ENCODE data around the gene ACTG1. TPM values are rescaled to one million over a fixed set of nuclear protein-coding genes. Genes with fewer than 3 reads are reported as not detected.

ACTG1 gene
- total and polyA plus RNA-seq, 2 donors (not counting 1 experiment from before 2014, with no cell fraction given), result 803 to 1,677 TPM

DNA sequence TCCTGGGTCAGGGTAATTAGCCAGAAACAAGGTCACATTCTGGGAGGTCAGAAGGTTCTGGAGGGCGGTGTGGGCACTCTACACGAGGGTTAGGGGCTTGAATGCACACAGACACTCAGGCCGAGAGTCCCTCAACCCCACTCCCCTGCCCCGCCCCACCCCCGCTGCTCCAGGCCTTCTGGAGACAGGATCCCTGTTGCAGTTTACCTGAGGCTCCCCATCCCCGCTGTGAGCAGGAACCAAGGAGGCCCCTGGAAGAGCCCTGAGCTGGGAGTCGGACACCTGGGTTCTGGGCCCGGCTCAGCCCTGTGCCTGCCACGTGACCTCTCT, 4.4 kb upstream of the ACTG1 start:
- H3K9ac ChIP-seq (ENCODE audit: low read length), result peak overlapping the region; percentile 87
- ChIA-PET CTCF (interaction anchor here (2.6 to 7.3 kb wide), 5 partner anchors 21 to 84 kb away, joined by 11 to 75 read pairs (median 25); partner anchors contain the start of gene FAAP100), POLR2A (interaction anchor here (0.7 to 4.8 kb wide), 6 partner anchors 16 to 397 kb away, joined by 5 to 33 read pairs (median 10); partner anchors contain the start of gene FAAP100)
- peak overlapping the region; percentile 98 for H3K4me3 Mint-ChIP-seq
- peaks cover 52% of the 10 kb centered on the region for H3K79me2 ChIP-seq (ENCODE audit: control insufficient read depth, insufficient read depth, low read length)
- H2AFZ ChIP-seq (ENCODE audit: insufficient read depth, low read depth, low read length, poor library complexity, severe bottlenecking), result peak overlapping the region; percentile 56
- peaks cover 37 to 56% of the 10 kb centered on the region in 2 donors for H3K4me1 ChIP-seq (ENCODE audit: control insufficient read depth in 2 of 2, insufficient read depth in 2 of 2, low read length in 2 of 2)
- DNase-seq (no peak), ATAC-seq (ENCODE audit: low read depth) (no peak)
- no peak for TF ChIP-seq EZH2 (IDR thresholded peaks at IDR 0.05; ENCODE audit: borderline replicate concordance, insufficient read depth, low read depth, low read length, poor library complexity, severe bottlenecking)
- TF ChIP-seq, protein P1, sequence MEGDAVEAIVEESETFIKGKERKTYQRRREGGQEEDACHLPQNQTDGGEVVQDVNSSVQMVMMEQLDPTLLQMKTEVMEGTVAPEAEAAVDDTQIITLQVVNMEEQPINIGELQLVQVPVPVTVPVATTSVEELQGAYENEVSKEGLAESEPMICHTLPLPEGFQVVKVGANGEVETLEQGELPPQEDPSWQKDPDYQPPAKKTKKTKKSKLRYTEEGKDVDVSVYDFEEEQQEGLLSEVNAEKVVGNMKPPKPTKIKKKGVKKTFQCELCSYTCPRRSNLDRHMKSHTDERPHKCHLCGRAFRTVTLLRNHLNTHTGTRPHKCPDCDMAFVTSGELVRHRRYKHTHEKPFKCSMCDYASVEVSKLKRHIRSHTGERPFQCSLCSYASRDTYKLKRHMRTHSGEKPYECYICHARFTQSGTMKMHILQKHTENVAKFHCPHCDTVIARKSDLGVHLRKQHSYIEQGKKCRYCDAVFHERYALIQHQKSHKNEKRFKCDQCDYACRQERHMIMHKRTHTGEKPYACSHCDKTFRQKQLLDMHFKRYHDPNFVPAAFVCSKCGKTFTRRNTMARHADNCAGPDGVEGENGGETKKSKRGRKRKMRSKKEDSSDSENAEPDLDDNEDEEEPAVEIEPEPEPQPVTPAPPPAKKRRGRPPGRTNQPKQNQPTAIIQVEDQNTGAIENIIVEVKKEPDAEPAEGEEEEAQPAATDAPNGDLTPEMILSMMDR (IDR thresholded peaks at IDR 0.05), result no peak
- peak overlapping the region; percentile 99 for H3K27ac Mint-ChIP-seq
- no peaks in the 10 kb centered on the region for H3K27me3 Mint-ChIP-seq
- H3K36me3 ChIP-seq (replicated peaks in 1 of 2; ENCODE audit: control extremely low read depth in 1 of 2, control insufficient read depth in 1 of 2, extremely low read depth in 1 of 2, insufficient read depth in 2 of 2, low read length in 1 of 2), result peaks cover 0 to 8% of the 10 kb centered on the region in 2 experiments
- H3K9me3 Mint-ChIP-seq (ENCODE audit: insufficient read depth), result no peaks in the 10 kb centered on the region
- no peaks in the 10 kb centered on the region for H3K9me3 ChIP-seq (ENCODE audit: control extremely low read depth in 1 of 3, control insufficient read depth in 2 of 3, insufficient read depth in 1 of 3, low read length in 2 of 3)
- H3K27ac ChIP-seq (ENCODE audit: low read length in 2 of 2), result peak overlapping the region; percentile 97 to 98
- H3K4me3 ChIP-seq (ENCODE audit: control extremely low read depth in 1 of 5, extremely low read depth in 1 of 5, insufficient read depth in 1 of 5, low read depth in 2 of 5, low read length in 4 of 5), result peak overlapping the region in 4 of 5 experiments; percentile 73 to 94 (median 80)
- H3K4me1 Mint-ChIP-seq, result peaks cover 49% of the 10 kb centered on the region
- H3K27me3 ChIP-seq (replicated peaks in 1 of 4; ENCODE audit: control extremely low read depth in 1 of 4, control insufficient read depth in 3 of 4, insufficient read depth in 4 of 4, low read length in 3 of 4), result no peaks in the 10 kb centered on the region
- H4K20me1 ChIP-seq (ENCODE audit: control insufficient read depth, insufficient read depth, low read length, poor library complexity, severe bottlenecking), result peaks cover 7% of the 10 kb centered on the region
- 4% methylated on average over 4 of the region's 9 CpGs for WGBS (ENCODE audit: insufficient coverage)
- H3K4me2 ChIP-seq (replicated peaks; ENCODE audit: low read depth, low read length, poor library complexity, severe bottlenecking), result peak overlapping the region; percentile 99
- intact Hi-C loops (cut with micrococcal nuclease), result loop anchor here (1.0 to 10.0 kb wide), 7 partner anchors 35 to 1255 kb away; partner anchors contain the start of genes FAAP100, P4HB, RNF213 and SLC38A10

DNA sequence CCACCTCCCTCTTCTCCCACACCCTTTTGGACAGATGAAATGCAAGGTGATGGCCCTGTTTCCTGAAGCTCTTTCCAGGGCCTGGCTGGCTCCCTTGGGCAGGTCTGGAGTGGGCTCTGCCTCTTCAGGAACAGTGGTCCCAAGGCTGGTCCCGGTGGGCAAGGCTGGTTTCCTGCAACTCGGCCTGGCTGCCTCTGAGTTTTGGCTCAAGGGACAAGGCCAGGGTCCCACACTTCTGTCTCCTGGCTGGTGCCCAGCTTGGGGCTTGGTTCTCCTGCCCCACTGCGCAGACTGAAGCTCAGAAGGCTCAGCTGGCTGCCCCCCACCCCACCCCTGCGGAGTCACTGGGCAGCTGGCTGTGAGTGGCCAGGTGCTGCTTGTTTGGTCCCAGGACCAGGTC, 3.8 kb upstream of the ACTG1 start:
- no peak for DNase-seq
- no peaks in the 10 kb centered on the region for H3K27me3 ChIP-seq (replicated peaks in 1 of 4; ENCODE audit: control extremely low read depth in 1 of 4, control insufficient read depth in 3 of 4, insufficient read depth in 4 of 4, low read length in 3 of 4)
- peak overlapping the region; percentile 99 for H3K27ac Mint-ChIP-seq

More for the DNA sequence above, 3.8 kb upstream of the ACTG1 start:
- peak overlapping the region; percentile 99 for H3K4me2 ChIP-seq (replicated peaks; ENCODE audit: low read depth, low read length, poor library complexity, severe bottlenecking)
- H3K4me1 Mint-ChIP-seq, result peaks cover 55% of the 10 kb centered on the region
- H3K27ac ChIP-seq (ENCODE audit: low read length in 2 of 2), result peak overlapping the region; percentile 97 to 98
- no peaks in the 10 kb centered on the region for H3K27me3 Mint-ChIP-seq
- ATAC-seq (ENCODE audit: low read depth), result no peak
- CTCF ChIA-PET, result interaction anchor here (0.8 to 4.4 kb wide), 8 partner anchors 9 to 224 kb away, joined by 3 to 25 read pairs (median 6); partner anchors contain the start of gene FAAP100
- TF ChIP-seq EZH2 (IDR thresholded peaks at IDR 0.05; ENCODE audit: borderline replicate concordance, insufficient read depth, low read depth, low read length, poor library complexity, severe bottlenecking), result no peak
- H3K9me3 Mint-ChIP-seq (ENCODE audit: insufficient read depth), result no peaks in the 10 kb centered on the region
- intact Hi-C loops (cut with micrococcal nuclease), result loop anchor here (5.0 to 10.0 kb wide), 4 partner anchors 222 to 1254 kb away; partner anchors contain the start of genes P4HB, RNF213 and SLC38A10
- WGBS (ENCODE audit: insufficient coverage), result 66% methylated on average over 4 of the region's 4 CpGs
- peak overlapping the region; percentile 87 for H3K9ac ChIP-seq (ENCODE audit: low read length)
- H2AFZ ChIP-seq (ENCODE audit: insufficient read depth, low read depth, low read length, poor library complexity, severe bottlenecking), result no peak overlapping the region
- H3K4me3 Mint-ChIP-seq, result peak overlapping the region; percentile 98
- H4K20me1 ChIP-seq (ENCODE audit: control insufficient read depth, insufficient read depth, low read length, poor library complexity, severe bottlenecking), result peaks cover 12% of the 10 kb centered on the region
- H3K9me3 ChIP-seq (ENCODE audit: control extremely low read depth in 1 of 3, control insufficient read depth in 2 of 3, insufficient read depth in 1 of 3, low read length in 2 of 3), result no peaks in the 10 kb centered on the region
- H3K4me3 ChIP-seq (ENCODE audit: control extremely low read depth in 1 of 5, extremely low read depth in 1 of 5, insufficient read depth in 1 of 5, low read depth in 2 of 5, low read length in 4 of 5), result peak overlapping the region; percentile 61 to 94 (median 76)
- POLR2A ChIA-PET, result interaction anchor here (0.6 to 4.8 kb wide), 3 partner anchors 35 to 606 kb away, joined by 3 to 33 read pairs (median 5); partner anchors contain the start of gene FAAP100
- H3K4me1 ChIP-seq (ENCODE audit: control insufficient read depth in 2 of 2, insufficient read depth in 2 of 2, low read length in 2 of 2), result peaks cover 40 to 60% of the 10 kb centered on the region in 2 donors
- peaks cover 0 to 14% of the 10 kb centered on the region in 2 experiments for H3K36me3 ChIP-seq (replicated peaks in 1 of 2; ENCODE audit: control extremely low read depth in 1 of 2, control insufficient read depth in 1 of 2, extremely low read depth in 1 of 2, insufficient read depth in 2 of 2, low read length in 1 of 2)
- peaks cover 58% of the 10 kb centered on the region for H3K79me2 ChIP-seq (ENCODE audit: control insufficient read depth, insufficient read depth, low read length)

Data from B cell (primary cell).